Lower lobe of right lung (tissue), 2 donors: Measurements from ENCODE around the gene OR51A4. TPM values are rescaled to one million over a fixed set of nuclear protein-coding genes. Genes with fewer than 3 reads are reported as not detected.

Experiments used
- ATAC-seq, 2 donors: fragments of 200-7000 bp; cut with Tn5 transposase; one replicate each; pipeline ENCODE4 v1.9.1; 2020 to 2022; ENCODE audit warnings: mild to moderate bottlenecking in 2 of 2, moderate library complexity in 2 of 2
- DNase-seq: peaks from one replicate; pipeline ENCODE4 v3.0.0-alpha.2; 2020
- H3K27ac ChIP-seq: fragments of 200-600 bp; one replicate; pipeline ENCODE4 v1.8.0; 2022
- H3K27me3 ChIP-seq: fragments of 200-600 bp; one replicate; pipeline ENCODE4 v1.8.0; 2022; ENCODE audit warnings: low read depth
- H3K36me3 ChIP-seq: fragments of 200-600 bp; one replicate; pipeline ENCODE4 v1.8.0; 2022; ENCODE audit warnings: mild to moderate bottlenecking
- H3K4me1 ChIP-seq: fragments of 200-600 bp; one replicate; pipeline ENCODE4 v1.8.0; 2022
- H3K4me3 ChIP-seq: fragments of 200-600 bp; one replicate; pipeline ENCODE4 v1.8.0; 2022; ENCODE audit warnings: mild to moderate bottlenecking
- H3K9me3 ChIP-seq: fragments of 200-600 bp; one replicate; pipeline ENCODE4 v1.8.0; 2022
- intact Hi-C: fragments of 100-400 bp; cut with DNase I; formaldehyde crosslinking; loops from one replicate; pipeline ENCODE4 v1.11.0; 2022
- total RNA-seq: library from RNA; stranded (reverse); fragmentation: NEBNext Ultra II Directional; extraction: Animal tissue kit (Norgen Biotek cat#: 25700); gene quantifications from one replicate; pipeline ENCODE4 v1.2.1, GENCODE V29; 2021
- TF ChIP-seq, protein P1 (sequence below): fragments of 200-600 bp; IDR thresholded peaks from one replicate; pipeline ENCODE4 v1.8.0; 2022; ENCODE audit warnings: antibody characterized with exemption, mild to moderate bottlenecking
- donor health status: DM: no; HTN: yes; CAD: no; lungs with severe emphysema.

Gene OR51A4
- total RNA-seq, 1 donor from 2014 or later: not detected

DNA sequence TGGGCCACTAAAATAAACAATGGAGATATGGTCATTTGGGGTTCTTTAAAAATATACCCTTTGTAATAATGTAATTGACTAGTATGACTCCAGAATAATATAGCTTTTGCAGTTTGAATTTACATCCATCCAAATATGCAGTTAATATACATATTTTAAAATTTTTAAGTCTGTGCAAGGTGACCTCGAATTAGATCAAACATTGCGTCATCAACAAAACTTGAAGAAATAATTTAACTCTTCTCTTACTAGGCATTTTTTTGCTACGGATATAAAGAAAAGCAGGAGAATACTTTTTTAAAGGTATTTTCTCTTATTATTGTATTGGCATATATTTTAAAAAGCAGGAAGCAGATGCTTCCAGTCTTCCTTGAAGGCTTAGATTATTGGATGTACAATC lies 10.7 kb downstream of the OR51A4 start:
- TF ChIP-seq, protein P1, sequence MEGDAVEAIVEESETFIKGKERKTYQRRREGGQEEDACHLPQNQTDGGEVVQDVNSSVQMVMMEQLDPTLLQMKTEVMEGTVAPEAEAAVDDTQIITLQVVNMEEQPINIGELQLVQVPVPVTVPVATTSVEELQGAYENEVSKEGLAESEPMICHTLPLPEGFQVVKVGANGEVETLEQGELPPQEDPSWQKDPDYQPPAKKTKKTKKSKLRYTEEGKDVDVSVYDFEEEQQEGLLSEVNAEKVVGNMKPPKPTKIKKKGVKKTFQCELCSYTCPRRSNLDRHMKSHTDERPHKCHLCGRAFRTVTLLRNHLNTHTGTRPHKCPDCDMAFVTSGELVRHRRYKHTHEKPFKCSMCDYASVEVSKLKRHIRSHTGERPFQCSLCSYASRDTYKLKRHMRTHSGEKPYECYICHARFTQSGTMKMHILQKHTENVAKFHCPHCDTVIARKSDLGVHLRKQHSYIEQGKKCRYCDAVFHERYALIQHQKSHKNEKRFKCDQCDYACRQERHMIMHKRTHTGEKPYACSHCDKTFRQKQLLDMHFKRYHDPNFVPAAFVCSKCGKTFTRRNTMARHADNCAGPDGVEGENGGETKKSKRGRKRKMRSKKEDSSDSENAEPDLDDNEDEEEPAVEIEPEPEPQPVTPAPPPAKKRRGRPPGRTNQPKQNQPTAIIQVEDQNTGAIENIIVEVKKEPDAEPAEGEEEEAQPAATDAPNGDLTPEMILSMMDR: no peak
- Histone ChIP-seq H3K4me3 (no peak overlapping the region), H3K27ac (no peak overlapping the region), H3K9me3 (no peaks in the 10 kb centered on the region), H3K27me3 (no peaks in the 10 kb centered on the region), H3K36me3 (no peaks in the 10 kb centered on the region), H3K4me1 (no peaks in the 10 kb centered on the region)
- DNase-seq (no peak), ATAC-seq (no peak)
- intact Hi-C loops: no loop called here

DNA sequence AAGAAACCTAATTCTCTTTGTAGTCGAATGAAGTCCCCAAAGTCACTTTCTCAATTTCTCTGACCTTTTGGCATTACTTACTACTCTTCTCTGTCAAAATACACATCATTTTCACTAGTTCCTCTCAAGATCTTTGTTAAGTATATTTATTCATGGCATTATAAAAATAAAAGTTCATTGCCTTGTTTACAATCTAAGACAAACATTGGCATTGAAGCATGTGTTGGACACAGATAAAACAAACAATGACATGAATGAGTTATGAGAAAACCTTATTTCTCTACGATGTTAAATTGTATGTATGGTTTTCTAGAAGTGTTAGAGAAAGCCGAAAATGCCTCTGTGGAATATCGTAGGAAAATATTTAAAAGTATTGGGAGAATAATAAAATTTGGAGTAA lies 14.7 kb downstream of the OR51A4 start:
- Histone ChIP-seq H3K4me1 (no peaks in the 10 kb centered on the region), H3K4me3 (no peak overlapping the region), H3K27ac (no peak overlapping the region), H3K36me3 (no peaks in the 10 kb centered on the region), H3K27me3 (no peaks in the 10 kb centered on the region), H3K9me3 (no peaks in the 10 kb centered on the region)
- TF ChIP-seq, protein P1: no peak
- no peak for DNase-seq
- no peak for ATAC-seq
- intact Hi-C loops: no loop called here

DNA sequence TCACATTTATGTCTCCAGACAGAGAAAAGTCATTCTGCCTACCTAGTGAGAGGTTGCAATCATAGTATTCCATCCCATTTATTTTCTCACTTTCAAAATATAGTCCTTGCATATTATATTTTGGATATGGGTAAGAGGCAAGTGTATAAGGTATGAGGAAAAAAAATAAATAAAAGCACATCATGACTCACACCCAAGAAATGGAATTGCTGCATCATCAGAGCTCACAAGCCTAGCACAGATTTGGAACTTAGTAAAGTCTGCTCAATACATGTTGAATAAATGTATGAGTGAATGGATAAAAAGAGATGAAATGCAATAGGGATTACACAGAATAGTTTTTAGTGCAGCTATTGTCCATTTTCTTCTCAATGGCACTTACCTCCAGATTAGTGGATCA lies 20.8 kb downstream of the OR51A4 start:
- no peaks in the 10 kb centered on the region for H3K4me1 ChIP-seq
- no peak overlapping the region for H3K4me3 ChIP-seq
- no peaks in the 10 kb centered on the region for H3K36me3 ChIP-seq
- ATAC-seq (no peak), DNase-seq (no peak)
- no peaks in the 10 kb centered on the region for H3K9me3 ChIP-seq
- TF ChIP-seq, protein P1: no peak
- no peaks in the 10 kb centered on the region for H3K27me3 ChIP-seq
- H3K27ac ChIP-seq: no peak overlapping the region
- intact Hi-C loops: no loop called here

DNA sequence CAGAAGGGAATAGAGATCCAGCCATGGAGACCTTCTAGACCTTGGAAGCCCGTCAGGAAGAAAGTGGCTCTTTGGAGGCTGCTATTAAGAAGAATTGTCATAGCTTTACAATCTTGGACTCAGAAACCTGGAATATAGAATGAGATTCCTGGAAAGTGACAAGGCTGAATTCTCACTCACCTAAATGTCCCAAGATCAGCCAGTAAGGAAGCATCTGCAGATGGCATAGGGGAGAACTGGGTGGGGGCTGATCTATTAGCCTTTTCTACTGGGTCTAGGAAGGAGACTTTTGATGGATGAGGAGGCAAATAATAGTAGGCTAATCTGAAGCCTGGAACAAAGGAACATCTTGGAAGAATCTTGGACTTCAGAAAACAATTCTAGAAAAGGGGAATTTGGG lies 23.2 kb downstream of the OR51A4 start, which contains the start of gene OR51G1:
Gene OR51G1 (minus strand): TSS at position 101 of the 400 bp plus-strand sequence. CDS start 0 bp downstream, at position 101.
- DNase-seq: no peak
- H3K27ac ChIP-seq: no peak within 1 kb of the TSS
- H3K4me3 ChIP-seq: no peak within 1 kb of the TSS
- no peaks in the 10 kb centered on the region for H3K9me3 ChIP-seq
- no peaks in the 10 kb centered on the region for H3K36me3 ChIP-seq
- H3K4me1 ChIP-seq: no peaks in the 10 kb centered on the region
- H3K27me3 ChIP-seq: no peaks in the 10 kb centered on the region
- TF ChIP-seq, protein P1: no peak
- intact Hi-C loops: no loop called here
- ATAC-seq: no peak

DNA sequence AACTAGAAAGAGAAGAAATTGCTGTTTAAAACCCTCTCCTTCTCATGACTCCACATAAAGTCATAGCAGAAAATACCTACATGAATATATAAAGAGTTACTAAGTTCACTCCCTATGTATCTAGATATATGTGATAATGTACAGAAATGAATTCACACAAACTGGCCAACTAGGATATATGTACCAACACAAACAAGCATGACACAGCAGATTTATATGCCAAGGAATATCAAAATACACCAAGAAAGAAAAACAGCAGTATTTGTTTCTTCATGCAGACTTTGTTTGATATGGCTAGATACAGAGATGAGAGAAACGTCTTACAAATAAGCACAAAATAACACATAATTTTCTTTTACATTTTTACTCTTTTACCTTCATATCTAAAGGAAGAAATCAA lies 25.1 kb downstream of the OR51A4 start:
- Histone ChIP-seq H3K36me3 (no peaks in the 10 kb centered on the region), H3K27me3 (no peaks in the 10 kb centered on the region), H3K4me1 (no peaks in the 10 kb centered on the region), H3K27ac (no peak overlapping the region), H3K9me3 (no peaks in the 10 kb centered on the region), H3K4me3 (no peak overlapping the region)
- intact Hi-C loops: no loop called here
- no peak for DNase-seq
- TF ChIP-seq, protein P1: no peak
- no peak for ATAC-seq

DNA sequence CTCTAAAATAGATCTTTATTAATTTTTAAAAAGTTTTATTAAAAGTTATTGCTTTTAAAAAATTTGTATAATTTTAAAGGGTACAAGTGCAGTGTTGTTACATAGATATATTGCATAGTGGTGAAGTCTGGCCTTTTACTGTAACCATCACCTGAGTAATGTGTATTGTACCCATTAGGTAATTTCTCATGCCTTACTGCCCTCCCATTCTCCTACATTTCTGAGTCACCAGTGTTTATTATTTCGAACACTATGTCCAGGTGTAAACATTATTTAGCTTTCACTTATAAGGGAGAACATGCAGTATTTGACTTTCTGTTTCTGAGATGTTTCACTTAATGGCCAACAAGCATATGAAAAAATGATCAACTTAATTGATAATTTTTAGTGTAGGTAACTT lies 25.6 kb downstream of the OR51A4 start:
- H3K27me3 ChIP-seq: no peaks in the 10 kb centered on the region
- ATAC-seq (no peak), DNase-seq (no peak)
- H3K36me3 ChIP-seq: no peaks in the 10 kb centered on the region
- no peaks in the 10 kb centered on the region for H3K4me1 ChIP-seq
- H3K9me3 ChIP-seq: no peaks in the 10 kb centered on the region
- H3K4me3 ChIP-seq: no peak overlapping the region
- no peak overlapping the region for H3K27ac ChIP-seq
- intact Hi-C loops: no loop called here
- TF ChIP-seq, protein P1: no peak
